H1 (cell line): Measurements from ENCODE around the gene ATG16L2. TPM values are rescaled to one million over a fixed set of nuclear protein-coding genes. Genes with fewer than 3 reads are reported as not detected.

ENCODE experiments used
- CTCF ChIA-PET: fragments of 300-600 bp; sonication (Branson Sonifier 250); formaldehyde crosslinking; loops from one replicate; lab custom pipeline; 2021; ENCODE audit not compliant: partially characterized antibody; lab: Charles Lee
- POLR2A ChIA-PET: fragments of 300-600 bp; sonication (Branson Sonifier 250); formaldehyde crosslinking; loops from one replicate; lab custom pipeline; 2021; ENCODE audit warnings: inconsistent platforms; ENCODE audit not compliant: partially characterized antibody; lab: Charles Lee
- DNase-seq, 2 experiments: peaks; one replicate each; pipeline versions ENCODE4 v3.0.0 to v3.0.0-alpha.2; 2010 to 2022; ENCODE audit warnings: low spot score in 2 of 2, low read depth in 1 of 2, mixed read lengths in 1 of 2
- FAIRE-seq: peaks from 2 replicates; lab custom pipeline; 2011; peaks lifted over from hg19 to GRCh38; lab: Jason Lieb, UNC
- H2AFZ ChIP-seq: 2 replicates; pipeline ENCODE4 v1.8.1; 2012; ENCODE audit warnings: low read length, inconsistent platforms
- H2AK5ac ChIP-seq: 2 replicates; pipeline ENCODE4 v1.6.1; 2013; ENCODE audit warnings: low read depth, low read length
- H2BK120ac ChIP-seq: replicated peaks from 2 replicates; pipeline ENCODE3; 2013; ENCODE audit warnings: low read depth, low read length, inconsistent platforms
- H2BK12ac ChIP-seq: 2 replicates; pipeline ENCODE4 v1.6.1; 2013; ENCODE audit warnings: low read depth, low read length
- H2BK15ac ChIP-seq: 2 replicates; pipeline ENCODE4 v1.6.1; 2013; ENCODE audit warnings: low read length
- H2BK20ac ChIP-seq: 2 replicates; pipeline ENCODE4 v1.6.1; 2013; ENCODE audit warnings: low read length
- H2BK5ac ChIP-seq: 2 replicates; pipeline ENCODE4 v1.6.1; 2013; ENCODE audit warnings: low read depth, low read length
- H3K14ac ChIP-seq: 2 replicates; pipeline ENCODE4 v1.6.1; 2013; ENCODE audit warnings: inconsistent platforms; ENCODE audit not compliant: insufficient read length
- H3K18ac ChIP-seq: 2 replicates; pipeline ENCODE4 v1.6.1; 2013; ENCODE audit warnings: low read length; ENCODE audit errors: extremely low read depth
- H3K23ac ChIP-seq: 2 replicates; pipeline ENCODE4 v1.6.1; 2013; ENCODE audit warnings: inconsistent platforms; ENCODE audit not compliant: insufficient read length
- H3K23me2 ChIP-seq: 2 replicates; pipeline ENCODE4 v1.6.1; 2013; ENCODE audit warnings: low read depth, low read length
- H3K27ac ChIP-seq: 2 replicates; pipeline ENCODE4 v1.6.1; 2011; ENCODE audit warnings: low read depth, low read length, inconsistent platforms
- H3K27me3 ChIP-seq, 4 experiments: replicated peaks in 1 of 4; 1 replicate in 1 of 4; 2 replicates in 3 of 4; pipeline versions ENCODE4 v1.6.1 to v1.8.1; 2011 to 2013; ENCODE audit warnings: low read length in 3 of 4, mild to moderate bottlenecking in 3 of 4, inconsistent platforms in 2 of 4, mixed read lengths in 2 of 4, moderate library complexity in 1 of 4; ENCODE audit not compliant: control insufficient read depth in 3 of 4, insufficient read depth in 3 of 4; ENCODE audit errors: extremely low read depth in 1 of 4
- H3K36me3 ChIP-seq, 4 experiments: 2 replicates each; pipeline versions ENCODE4 v1.6.1 to v1.8.1; 2011 to 2013; ENCODE audit warnings: mild to moderate bottlenecking in 4 of 4, low read length in 3 of 4, moderate library complexity in 2 of 4, control low read depth in 1 of 4, inconsistent platforms in 1 of 4; ENCODE audit not compliant: insufficient read depth in 4 of 4, control insufficient read depth in 2 of 4
- H3K4ac ChIP-seq: replicated peaks from 2 replicates; pipeline ENCODE3; 2013; ENCODE audit warnings: low read length, low read depth, mixed read lengths, inconsistent platforms; ENCODE audit not compliant: insufficient read length
- H3K4me1 ChIP-seq, 4 experiments: replicated peaks in 1 of 4; 1 replicate in 1 of 4; 2 replicates in 3 of 4; pipeline versions ENCODE4 v1.6.1 to v1.8.1; 2011 to 2013; ENCODE audit warnings: low read length in 3 of 4, inconsistent platforms in 2 of 4, mixed read lengths in 1 of 4; ENCODE audit not compliant: insufficient read depth in 4 of 4, control insufficient read depth in 3 of 4
- H3K4me2 ChIP-seq, 2 experiments: 2 replicates each; pipeline versions ENCODE4 v1.6.1 to v1.8.1; 2011 to 2013; ENCODE audit warnings: low read depth in 2 of 2, low read length in 2 of 2, control low read depth in 1 of 2, inconsistent platforms in 1 of 2, mild to moderate bottlenecking in 1 of 2; ENCODE audit not compliant: insufficient read depth in 1 of 2
- H3K4me3 ChIP-seq, 4 experiments: fragments of 200-600, 300-600 bp in 1 of 4; sonication (generic), shearing (Covaris generic), sonication (Bioruptor Twin) in 1 of 4; 2 replicates each; pipeline versions ENCODE4 v1.5.1 to v1.8.1; 2011 to 2016; ENCODE audit warnings: low read length in 4 of 4, low read depth in 3 of 4, control low read depth in 2 of 4, inconsistent platforms in 2 of 4, mild to moderate bottlenecking in 2 of 4, mixed read lengths in 1 of 4, moderate library complexity in 1 of 4; ENCODE audit not compliant: insufficient read depth in 2 of 4; ENCODE audit errors: extremely low read depth in 1 of 4
- H3K56ac ChIP-seq: replicated peaks from 2 replicates; pipeline ENCODE3; 2013; ENCODE audit warnings: low read depth, mild to moderate bottlenecking, mixed read lengths, low read length, inconsistent platforms; ENCODE audit not compliant: insufficient read length
- H3K79me1 ChIP-seq: 2 replicates; pipeline ENCODE4 v1.6.1; 2013; ENCODE audit warnings: low read depth, low read length, control low read depth
- H3K79me2 ChIP-seq, 2 experiments: 2 replicates each; pipeline versions ENCODE4 v1.6.1 to v1.8.1; 2012 to 2013; ENCODE audit warnings: low read length in 2 of 2, mild to moderate bottlenecking in 2 of 2, inconsistent platforms in 1 of 2; ENCODE audit not compliant: insufficient read depth in 2 of 2, control insufficient read depth in 1 of 2
- H3K9ac ChIP-seq, 4 experiments: replicated peaks in 1 of 4; 1 replicate in 1 of 4; 2 replicates in 3 of 4; pipeline versions ENCODE4 v1.6.1 to v1.8.1; 2011 to 2013; ENCODE audit warnings: low read depth in 3 of 4, low read length in 3 of 4, control low read depth in 2 of 4, mild to moderate bottlenecking in 2 of 4, moderate library complexity in 2 of 4, inconsistent platforms in 1 of 4; ENCODE audit errors: extremely low read depth in 1 of 4
- H3K9me3 ChIP-seq, 2 experiments: 2 replicates each; pipeline versions ENCODE4 v1.6.1 to v1.8.1; 2012 to 2013; ENCODE audit warnings: mild to moderate bottlenecking in 2 of 2, moderate library complexity in 2 of 2, control low read depth in 1 of 2, inconsistent platforms in 1 of 2, low read depth in 1 of 2, low read length in 1 of 2, mixed read lengths in 1 of 2; ENCODE audit not compliant: insufficient read depth in 2 of 2
- H4K20me1 ChIP-seq, 2 experiments: replicated peaks in 1 of 2; 2 replicates each; pipeline versions ENCODE3 to v1.8.1; 2011 to 2013; ENCODE audit warnings: inconsistent platforms in 2 of 2, low read length in 2 of 2, mild to moderate bottlenecking in 1 of 2; ENCODE audit not compliant: insufficient read depth in 2 of 2, control insufficient read depth in 1 of 2
- H4K5ac ChIP-seq: 2 replicates; pipeline ENCODE4 v1.6.1; 2013; ENCODE audit warnings: low read length, low read depth, mixed read lengths, inconsistent platforms; ENCODE audit not compliant: insufficient read length
- H4K8ac ChIP-seq: 2 replicates; pipeline ENCODE4 v1.8.0; 2013; ENCODE audit warnings: mild to moderate bottlenecking, moderate library complexity, low read length, inconsistent platforms; ENCODE audit not compliant: insufficient read depth; ENCODE audit errors: extremely low read depth
- H4K91ac ChIP-seq: replicated peaks from 2 replicates; pipeline ENCODE3; 2013; ENCODE audit warnings: low read length, mixed read lengths, inconsistent platforms; ENCODE audit not compliant: insufficient read length
- ATF3 ChIP-seq: IDR thresholded peaks from 2 replicates; pipeline ENCODE4 v1.6.1; 2011; ENCODE audit warnings: low read depth, mild to moderate bottlenecking, low read length; ENCODE audit not compliant: insufficient read depth
- BACH1 ChIP-seq: IDR thresholded peaks from 2 replicates; pipeline ENCODE4 v1.6.1; 2012; ENCODE audit warnings: low read length, improper control_type of control experiment
- BCL11A ChIP-seq, 2 experiments: IDR thresholded peaks; one replicate each; pipeline ENCODE4 v1.6.1; 2011; ENCODE audit warnings: low read depth in 2 of 2, low read length in 2 of 2, mild to moderate bottlenecking in 2 of 2
- EP300 ChIP-seq, 2 experiments: IDR thresholded peaks; 1 replicate in 1 of 2; 2 replicates in 1 of 2; pipeline ENCODE4 v1.6.1; 2011 to 2012; ENCODE audit warnings: low read depth in 2 of 2, low read length in 2 of 2, mild to moderate bottlenecking in 2 of 2, borderline replicate concordance in 1 of 2, inconsistent platforms in 1 of 2, moderate library complexity in 1 of 2
- EZH2 ChIP-seq: fragments of 200-600 bp; sonication (generic); IDR thresholded peaks from 2 replicates; pipeline ENCODE4 v1.7.1; 2012; ENCODE audit warnings: low read depth, mild to moderate bottlenecking, moderate library complexity, low read length, inconsistent platforms; ENCODE audit not compliant: severe bottlenecking
- KDM5A ChIP-seq: fragments of 200-600 bp; IDR thresholded peaks from 2 replicates; pipeline ENCODE4 v1.7.1; 2012; ENCODE audit warnings: mild to moderate bottlenecking, low read length, inconsistent platforms, mixed read lengths
- NANOG ChIP-seq: IDR thresholded peaks from 2 replicates; pipeline ENCODE4 v1.6.1; 2011; ENCODE audit warnings: low read length, low read depth, mild to moderate bottlenecking, inconsistent platforms; ENCODE audit not compliant: insufficient read depth, poor library complexity, severe bottlenecking
- PHF8 ChIP-seq: fragments of 200-600 bp; sonication (generic); conservative IDR thresholded peaks from 2 replicates; pipeline ENCODE4 v1.7.1; 2012; ENCODE audit warnings: low read depth, mild to moderate bottlenecking, inconsistent platforms, low read length, moderate library complexity
- POU5F1 ChIP-seq: IDR thresholded peaks from 2 replicates; pipeline ENCODE4 v1.6.1; 2011; ENCODE audit warnings: low read depth, mild to moderate bottlenecking, low read length, moderate library complexity
- SP4 ChIP-seq: IDR thresholded peaks from 2 replicates; pipeline ENCODE4 v1.6.1; 2012; ENCODE audit warnings: low read length, inconsistent platforms
- SRF ChIP-seq: IDR thresholded peaks from 2 replicates; pipeline ENCODE4 v1.6.1; 2011; ENCODE audit warnings: mild to moderate bottlenecking, low read depth, low read length, moderate library complexity
- SUZ12 ChIP-seq: fragments of 200-600 bp; sonication (generic); IDR thresholded peaks from 2 replicates; pipeline ENCODE4 v1.6.1; 2012; ENCODE audit warnings: mild to moderate bottlenecking, inconsistent platforms, low read length, moderate library complexity, mixed read lengths
- WGBS, 2 experiments: shearing (Covaris generic) in 1 of 2; methylation state at CpG; one replicate each; pipeline versions ENCODE4 v1.1.6 to v1.1.7; 2013 to 2015; ENCODE audit warnings: low lambda C conversion rate in 2 of 2, mixed read lengths in 2 of 2, inconsistent platforms in 1 of 2, low coverage in 1 of 2, missing lambda C conversion rate in 1 of 2; ENCODE audit not compliant: insufficient replicate concordance in 2 of 2, insufficient coverage in 1 of 2, insufficient read length in 1 of 2; ENCODE audit errors: extremely low coverage in 1 of 2, missing lambda C conversion rate in 1 of 2; 5-methylcytosine and 5-hydroxymethylcytosine counted together
- polyA plus RNA-seq, 7 experiments: library from polyadenylated mRNA; depleted of rRNA in 3 of 7; stranded (reverse) in 5 of 7; unstranded in 2 of 7; fragments of >200 nt in 5 of 7; fragments of 200-250 nt in 2 of 7; gene quantifications; 1 replicate in 5 of 7; 2 replicates in 1 of 7; 4 replicates in 1 of 7; pipeline versions ENCODE4 v1.2.1 to v1.2.3, GENCODE V29; 2011 to 2013; ENCODE audit warnings: missing spikeins in 2 of 7, mixed read lengths in 2 of 7
- total RNA-seq: library from RNA; stranded (reverse); fragmentation: NEBNext Ultra II Directional; extraction: Animal tissue kit (Norgen Biotek cat#: 25700); gene quantifications from 2 replicates; pipeline ENCODE4 v1.2.1, GENCODE V29; 2021

Gene ATG16L2
- total and polyA plus RNA-seq, 2 of the 8 experiments (the other 6 are each of a cell fraction or from before 2014, with no cell fraction given): 11.0 to 18.5 TPM

- no peak overlapping the region for H3K4ac ChIP-seq
- POLR2A ChIA-PET: interaction anchor here (1.0 to 1.3 kb wide), 3 partner anchors 10 to 28 kb away, joined by 3 to 4 read pairs (median 4); partner anchors contain the start of gene STARD10
These were observed 6.4 kb upstream of the ATG16L2 start for GRCh38 chr11:72807792-72808191.

More at GRCh38 chr11:72807792-72808191, 6.4 kb upstream of the ATG16L2 start:
- no peak for DNase-seq
- Histone ChIP-seq H4K5ac (no peak overlapping the region), H3K27ac (no peak overlapping the region), H2BK20ac (no peak overlapping the region), H2AK5ac (no peak overlapping the region), H2BK5ac (no peak overlapping the region), H4K8ac (no peak overlapping the region), H3K23me2 (no peaks in the 10 kb centered on the region; the same call in 1 of the 2 replicates), H2BK12ac (no peak overlapping the region), H4K91ac (no peak overlapping the region), H3K9me3 (no peaks in the 10 kb centered on the region), H3K4me2 (no peak overlapping the region), H3K79me1 (no peaks in the 10 kb centered on the region), H3K18ac (no peak overlapping the region), H2BK15ac (no peak overlapping the region), H2AFZ (no peak overlapping the region), H3K14ac (no peak overlapping the region), H3K4me1 (peaks cover 0 to 3% (median under 1%) of the 10 kb centered on the region in 4 experiments; a peak in 2 of 7 replicates), H3K36me3 (peaks cover 0 to 3% (median 0%) of the 10 kb centered on the region in 4 experiments; a peak in 1 of 8 replicates), H3K79me2 (peaks cover 0 to 2% of the 10 kb centered on the region in 2 experiments; a peak in 1 of 4 replicates), H2BK120ac (no peak overlapping the region), H3K4me3 (no peak overlapping the region), H4K20me1 (peaks cover 0 to 6% of the 10 kb centered on the region in 2 experiments), H3K23ac (no peak overlapping the region), H3K9ac (no peak overlapping the region), H3K27me3 (no peaks in the 10 kb centered on the region), H3K56ac (no peak overlapping the region)
- WGBS, 2 experiments: 85% methylated on average over 2 of the region's 2 CpGs; no CpG with 5 or more reads in 1 of the 2 experiments
- no peak for FAIRE-seq
- no peak for TF ChIP-seq PHF8
- no peak for TF ChIP-seq ATF3
- TF ChIP-seq SUZ12: no peak
- no peak for TF ChIP-seq KDM5A
- no peak for TF ChIP-seq NANOG
- TF ChIP-seq SRF: no peak
- no peak for TF ChIP-seq EZH2
- no peak for TF ChIP-seq EP300 (IDR thresholded peaks at IDR 0.05; ENCODE audit: borderline replicate concordance in 1 of 2, low read depth in 2 of 2, low read length in 2 of 2)
- no peak for TF ChIP-seq BCL11A (IDR thresholded peaks at IDR 0.05; ENCODE audit: low read depth in 2 of 2, low read length in 2 of 2)
- TF ChIP-seq POU5F1: no peak
- no peak for TF ChIP-seq SP4
- no peak for TF ChIP-seq BACH1
- CTCF ChIA-PET: interaction anchor here (1.0 to 1.8 kb wide), 2 partner anchors 14 to 83 kb away, joined by 4 to 8 read pairs; partner anchors contain the start of gene STARD10
